ENCODE results near the gene PAX5.

Gene PAX5

GRCh38 chr9:36793277-36793676 lies 240.8 kb downstream of the PAX5 start:
- DNase-seq, result no peak

GRCh38 chr9:36791222-36791950 lies 242.7 kb downstream of the PAX5 start:
- DNase-seq, result no peak

- DNase-seq, result no peak
Observed at GRCh38 chr9:36789886-36790285, 244.2 kb downstream of the PAX5 start.

GRCh38 chr9:36788534-36788933 lies 245.5 kb downstream of the PAX5 start:
- DNase-seq, result no peak

- DNase-seq, result no peak
Observed at GRCh38 chr9:36787709-36788108, 246.4 kb downstream of the PAX5 start.
